HCT116 (cell line): Measurements from ENCODE around the gene SLC19A1.

Source experiments
- CEBPB ChIP-seq: IDR thresholded peaks from 2 replicates; pipeline ENCODE4 v1.6.1; 2012; ENCODE audit warnings: low read depth
- TF ChIP-seq, protein P1 (sequence below): IDR thresholded peaks from 2 replicates; pipeline ENCODE4 v1.6.1; 2012

DNA sequence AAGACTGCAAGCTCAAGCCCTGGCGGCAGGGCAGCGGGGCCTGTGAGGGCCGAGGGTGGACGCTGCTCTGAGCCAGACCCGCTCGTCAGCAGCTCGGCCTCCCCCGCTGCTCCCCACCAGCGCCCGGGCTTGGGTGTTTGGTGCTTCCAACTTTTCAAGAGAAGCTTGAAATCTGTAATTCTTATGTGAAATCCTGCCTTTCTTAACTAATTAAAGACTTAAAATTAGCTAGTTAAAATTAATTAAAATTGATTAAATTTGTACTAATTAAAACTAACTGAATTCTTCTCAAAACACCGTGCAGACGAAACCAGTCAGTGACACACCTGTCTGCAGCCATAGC is 14.0 kb upstream of the SLC19A1 start:
- TF ChIP-seq CEBPB, result no peak
- TF ChIP-seq, protein P1, sequence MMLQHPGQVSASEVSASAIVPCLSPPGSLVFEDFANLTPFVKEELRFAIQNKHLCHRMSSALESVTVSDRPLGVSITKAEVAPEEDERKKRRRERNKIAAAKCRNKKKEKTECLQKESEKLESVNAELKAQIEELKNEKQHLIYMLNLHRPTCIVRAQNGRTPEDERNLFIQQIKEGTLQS, result no peak
